Uterus (tissue), 2 donors: ENCODE results near the gene PRRX1.

Experiments
- CTCF ChIP-seq, 4 experiments: fragments of 200-600 bp in 2 of 4; fragments of 450-650 bp in 2 of 4; sonication (generic) in 2 of 4; IDR thresholded peaks; one replicate each; pipeline ENCODE4 v1.5.1; 2016 to 2019; ENCODE audit warnings: antibody characterized with exemption in 4 of 4, mild to moderate bottlenecking in 2 of 4, moderate library complexity in 1 of 4
- POLR2A ChIP-seq, 2 donors: fragments of 450-650 bp; IDR thresholded peaks; one replicate each; pipeline ENCODE4 v1.6.1; 2016; ENCODE audit warnings: antibody characterized with exemption in 2 of 2, mild to moderate bottlenecking in 1 of 2, moderate library complexity in 1 of 2

- TF ChIP-seq CTCF (IDR thresholded peaks at IDR 0.05) (no peak), POLR2A (IDR thresholded peaks at IDR 0.05) (no peak)
Measured at GRCh38 chr1:170707959-170708655, 44.2 kb downstream of the PRRX1 start.
